Testis (tissue), 2 donors: Measurements from ENCODE around the gene SLC12A6.

Experiments
- POLR2A ChIP-seq: fragments of 450-650 bp; IDR thresholded peaks from one replicate; pipeline ENCODE4 v1.6.1; 2017; ENCODE audit warnings: antibody characterized with exemption, mild to moderate bottlenecking, moderate library complexity
- TF ChIP-seq, protein P1 (sequence below), 3 experiments: fragments of 450-650 bp in 2 of 3; fragments of 200-600 bp in 1 of 3; sonication (generic) in 1 of 3; IDR thresholded peaks; one replicate each; pipeline ENCODE4 v1.5.1; 2016 to 2019; ENCODE audit warnings: antibody characterized with exemption in 3 of 3, mild to moderate bottlenecking in 2 of 3, moderate library complexity in 1 of 3

- TF ChIP-seq, protein P1, sequence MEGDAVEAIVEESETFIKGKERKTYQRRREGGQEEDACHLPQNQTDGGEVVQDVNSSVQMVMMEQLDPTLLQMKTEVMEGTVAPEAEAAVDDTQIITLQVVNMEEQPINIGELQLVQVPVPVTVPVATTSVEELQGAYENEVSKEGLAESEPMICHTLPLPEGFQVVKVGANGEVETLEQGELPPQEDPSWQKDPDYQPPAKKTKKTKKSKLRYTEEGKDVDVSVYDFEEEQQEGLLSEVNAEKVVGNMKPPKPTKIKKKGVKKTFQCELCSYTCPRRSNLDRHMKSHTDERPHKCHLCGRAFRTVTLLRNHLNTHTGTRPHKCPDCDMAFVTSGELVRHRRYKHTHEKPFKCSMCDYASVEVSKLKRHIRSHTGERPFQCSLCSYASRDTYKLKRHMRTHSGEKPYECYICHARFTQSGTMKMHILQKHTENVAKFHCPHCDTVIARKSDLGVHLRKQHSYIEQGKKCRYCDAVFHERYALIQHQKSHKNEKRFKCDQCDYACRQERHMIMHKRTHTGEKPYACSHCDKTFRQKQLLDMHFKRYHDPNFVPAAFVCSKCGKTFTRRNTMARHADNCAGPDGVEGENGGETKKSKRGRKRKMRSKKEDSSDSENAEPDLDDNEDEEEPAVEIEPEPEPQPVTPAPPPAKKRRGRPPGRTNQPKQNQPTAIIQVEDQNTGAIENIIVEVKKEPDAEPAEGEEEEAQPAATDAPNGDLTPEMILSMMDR (IDR thresholded peaks at IDR 0.05), result no peak
- no peak for TF ChIP-seq POLR2A
Observed at GRCh38 chr15:34327906-34328305, 9.7 kb downstream of the SLC12A6 start.
